Right renal cortex interstitium (tissue), 3 donors: ENCODE results near the gene CEP128. TPM values are rescaled to one million over a fixed set of nuclear protein-coding genes. Genes with fewer than 3 reads are reported as not detected.

Experiments used
- DNase-seq, 3 donors: peaks; one replicate each; pipeline ENCODE4 v3.0.0-alpha.2; 2013; ENCODE audit warnings: low read depth in 3 of 3, low spot score in 2 of 3
- polyA plus RNA-seq, 3 donors: library from polyadenylated mRNA; unstranded; fragments of 120-200 nt; gene quantifications; one replicate each; pipeline ENCODE4 v1.2.1, GENCODE V29; 2013; ENCODE audit not compliant: insufficient read length in 3 of 3

CEP128 gene
- 1 to 10 TPM; 5.8 to 6.6 (median 6.3) TPM for polyA plus RNA-seq

DNA sequence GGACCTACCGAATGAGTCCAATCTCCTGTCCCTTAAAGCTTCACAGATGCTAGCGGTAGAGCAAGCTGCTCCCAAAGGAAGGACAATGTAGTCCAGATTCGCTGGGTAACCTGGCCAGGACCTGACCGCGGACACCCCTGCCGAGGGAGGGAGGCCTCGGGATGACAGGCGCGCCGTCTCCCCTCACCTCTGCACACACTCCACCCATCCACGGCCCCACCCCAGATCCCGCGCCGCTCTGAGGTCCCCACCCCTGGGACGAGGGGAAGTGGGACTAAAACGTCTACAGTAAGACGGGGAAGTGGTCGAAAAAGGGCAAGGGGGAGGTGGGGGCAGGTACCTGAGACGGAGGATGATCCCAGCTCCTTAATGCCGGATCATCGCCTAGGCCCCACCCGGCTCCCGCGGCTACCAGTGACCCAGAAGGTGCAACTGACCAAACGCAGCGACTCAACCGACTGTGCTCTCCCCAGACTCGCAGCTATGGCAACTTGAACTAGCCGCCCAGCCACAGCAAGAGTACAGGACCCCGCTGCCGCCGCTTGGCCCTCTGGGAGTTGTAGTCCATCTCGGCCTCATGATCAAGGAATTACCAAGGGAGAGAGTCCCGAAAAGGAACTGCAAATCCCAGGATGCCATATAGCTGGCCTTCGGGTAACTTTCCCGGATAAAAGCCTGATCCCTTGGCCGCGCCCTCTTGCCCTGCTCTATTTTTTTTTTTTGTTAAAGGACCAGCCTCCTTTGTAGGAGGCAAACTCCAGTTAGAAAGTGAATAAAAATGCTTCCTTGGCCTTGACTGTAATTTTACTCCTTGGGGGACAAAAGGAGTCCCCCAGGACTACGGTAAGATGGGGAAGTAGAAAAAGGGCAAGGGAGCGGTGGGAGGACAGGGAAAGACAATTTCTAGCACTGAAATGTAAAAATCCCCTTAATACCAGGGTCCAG is at the start of gene CEP128:
TSS of gene CEP128 (minus strand) at position 498 of the 945 bp plus-strand sequence.
- peak; percentile 92 to 97 (median 93) for DNase-seq

GRCh38 chr14:80988735-80989429 is 47.3 kb upstream of the CEP128 start:
- DNase-seq: no peak

GRCh38 chr14:80988192-80988591 is 46.7 kb upstream of the CEP128 start:
- no peak for DNase-seq

GRCh38 chr14:80987235-80988032 is 45.9 kb upstream of the CEP128 start:
- DNase-seq: peak; percentile 39 to 57 (median 50)

GRCh38 chr14:80982711-80983110 is 41.2 kb upstream of the CEP128 start:
- DNase-seq: no peak

GRCh38 chr14:80981673-80982072 is 40.1 kb upstream of the CEP128 start:
- DNase-seq: no peak

DNA sequence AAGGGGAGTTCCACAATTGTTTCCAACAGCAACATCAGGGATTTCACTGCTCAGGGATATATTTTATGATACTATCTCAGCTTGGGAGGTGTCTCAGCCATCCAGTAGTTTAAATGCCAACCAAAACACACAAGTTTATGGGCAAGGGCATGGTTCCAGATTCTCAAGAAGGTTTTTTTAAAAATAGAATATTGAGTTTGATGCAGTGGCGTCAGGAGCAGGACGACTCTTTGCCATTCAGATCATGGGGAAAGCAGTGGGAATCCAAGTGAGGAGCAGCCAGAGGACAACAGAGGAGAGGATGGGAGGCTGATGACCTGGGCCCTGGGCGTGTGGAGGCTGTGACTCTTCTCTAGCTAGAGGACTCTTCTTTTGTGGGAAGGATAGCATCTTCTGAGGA is 39.6 kb upstream of the CEP128 start:
- DNase-seq: no peak

DNA sequence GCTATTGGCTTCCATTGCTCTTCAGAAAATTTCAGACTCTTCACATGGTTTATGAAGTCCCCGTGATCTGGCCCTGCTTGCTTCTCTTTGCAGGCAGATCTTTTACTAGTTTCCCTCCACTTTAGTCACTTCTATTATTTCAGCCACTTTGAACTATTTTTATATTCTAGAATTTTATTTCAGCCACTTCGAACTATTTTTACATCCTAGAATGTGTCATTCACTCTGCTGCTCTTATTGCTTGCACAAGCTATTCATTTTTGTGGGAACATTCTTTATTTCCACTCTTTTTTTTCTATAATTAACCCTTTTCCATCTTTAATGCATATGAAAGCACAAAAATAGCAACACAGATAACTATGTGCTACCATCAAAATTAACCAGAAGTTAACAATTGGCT is 38.4 kb upstream of the CEP128 start:
- DNase-seq: no peak

DNA sequence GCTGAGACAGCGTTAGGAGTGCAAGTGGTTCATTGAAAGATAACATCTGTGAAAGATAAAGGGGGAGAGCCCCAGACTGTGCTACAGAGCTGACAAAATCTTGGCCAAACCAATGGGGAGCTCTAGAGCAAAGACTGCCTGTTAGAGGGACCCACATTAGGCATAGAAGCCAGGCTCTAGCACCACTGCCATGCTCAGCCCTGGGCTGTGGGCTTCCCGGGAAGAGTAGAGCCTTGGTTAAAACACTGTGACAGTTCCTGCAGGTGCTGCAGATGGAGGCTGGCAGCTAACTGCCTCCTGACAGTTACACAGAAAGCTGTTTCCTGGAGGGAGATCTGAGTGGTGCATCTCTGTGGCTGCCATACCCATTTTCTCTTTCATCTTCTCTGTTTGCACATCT is 36.9 kb upstream of the CEP128 start:
- no peak for DNase-seq

DNA sequence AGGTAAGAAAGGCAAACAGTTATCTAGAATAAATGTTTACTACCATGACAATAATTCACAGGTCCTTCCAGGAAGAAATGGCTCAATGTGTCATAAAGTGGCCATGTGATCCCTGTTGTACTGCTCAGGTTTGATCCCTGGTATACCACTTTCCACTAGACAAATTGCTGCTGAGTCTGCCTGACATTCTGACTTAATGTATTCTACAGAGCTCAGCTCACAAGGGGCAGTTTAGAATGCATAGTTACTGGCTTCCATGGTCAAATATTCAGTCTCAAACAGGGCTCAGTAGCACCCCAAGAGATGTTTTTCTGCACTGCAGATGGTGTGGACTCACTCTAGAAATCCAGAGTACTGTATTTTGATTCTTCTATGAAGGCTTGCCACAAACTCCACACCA is 35.7 kb upstream of the CEP128 start:
- DNase-seq: no peak

- no peak for DNase-seq
Observed at GRCh38 chr14:80974679-80975078, 33.1 kb upstream of the CEP128 start.

DNA sequence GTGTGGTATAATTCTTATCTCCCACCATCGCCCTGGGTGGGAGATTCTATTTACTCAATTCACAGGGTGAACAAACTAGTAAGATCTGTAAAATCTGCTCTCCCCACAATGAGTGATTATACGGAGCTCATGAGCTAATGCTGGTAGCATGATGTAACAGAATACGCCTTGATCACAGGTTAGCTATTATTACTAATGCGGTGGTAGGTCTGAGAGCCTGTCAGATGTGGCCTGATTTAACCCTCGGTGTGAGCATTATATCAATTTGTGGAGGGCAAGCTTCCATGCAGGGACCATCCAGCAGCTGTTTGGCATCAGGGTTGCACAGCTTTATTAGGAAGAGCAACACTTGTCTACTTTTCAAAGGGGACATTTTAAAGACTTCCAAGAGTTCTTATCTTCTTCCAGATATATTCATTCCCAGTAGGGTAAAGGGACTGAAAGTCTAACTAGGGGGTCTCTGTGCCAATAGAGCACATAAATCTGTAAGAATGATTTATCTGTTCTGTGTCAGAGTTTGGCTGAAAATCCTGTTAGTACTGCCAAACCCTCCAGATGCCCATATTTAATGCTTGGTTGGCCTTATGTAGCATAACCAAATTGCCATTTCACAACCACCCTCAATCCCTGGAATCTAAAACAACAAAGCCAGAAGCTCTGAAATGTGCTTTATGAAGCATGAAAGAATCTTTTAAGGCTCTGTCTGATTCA is 32.5 kb upstream of the CEP128 start:
- DNase-seq: no peak

- DNase-seq: no peak
Observed at GRCh38 chr14:80965037-80965436, 23.5 kb upstream of the CEP128 start.

DNA sequence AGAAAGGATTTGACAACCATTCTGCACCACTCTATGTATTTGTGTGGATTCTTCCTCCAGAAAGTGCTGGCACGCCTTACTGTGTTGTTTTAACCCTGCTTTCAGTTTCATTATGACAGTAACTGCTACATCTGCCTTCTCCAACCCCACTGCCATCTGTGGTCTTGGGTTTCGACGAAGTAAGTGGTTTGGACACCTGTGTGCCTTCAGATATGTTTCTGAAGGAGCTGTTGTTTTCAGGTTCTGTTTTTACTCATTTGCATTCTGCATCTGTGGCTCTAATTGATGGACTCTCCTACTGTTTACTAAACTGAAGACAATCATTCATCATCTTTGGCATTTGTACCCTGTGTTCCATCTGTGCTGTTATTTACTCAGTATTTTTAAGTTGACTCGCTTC is 18.0 kb upstream of the CEP128 start:
- DNase-seq: no peak

DNA sequence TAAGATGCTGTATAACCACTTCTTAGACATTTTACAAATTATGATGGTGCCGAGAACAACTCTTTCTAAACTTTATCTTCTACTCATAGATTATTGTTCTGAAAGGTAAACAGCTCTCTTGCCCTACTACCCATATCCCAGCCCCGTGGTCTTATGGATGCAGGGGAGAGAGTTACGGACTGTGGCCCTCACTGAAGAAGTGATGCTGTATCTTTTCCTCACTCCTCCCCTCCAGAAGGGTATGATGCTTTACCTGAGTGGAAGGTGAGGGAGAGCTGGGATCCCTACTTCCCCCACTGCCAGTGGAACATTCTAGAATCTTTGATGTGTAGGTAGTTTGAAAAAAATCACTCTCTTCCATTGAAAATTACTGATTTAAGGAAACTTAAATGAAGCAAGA is 17.4 kb upstream of the CEP128 start:
- DNase-seq: no peak

DNA sequence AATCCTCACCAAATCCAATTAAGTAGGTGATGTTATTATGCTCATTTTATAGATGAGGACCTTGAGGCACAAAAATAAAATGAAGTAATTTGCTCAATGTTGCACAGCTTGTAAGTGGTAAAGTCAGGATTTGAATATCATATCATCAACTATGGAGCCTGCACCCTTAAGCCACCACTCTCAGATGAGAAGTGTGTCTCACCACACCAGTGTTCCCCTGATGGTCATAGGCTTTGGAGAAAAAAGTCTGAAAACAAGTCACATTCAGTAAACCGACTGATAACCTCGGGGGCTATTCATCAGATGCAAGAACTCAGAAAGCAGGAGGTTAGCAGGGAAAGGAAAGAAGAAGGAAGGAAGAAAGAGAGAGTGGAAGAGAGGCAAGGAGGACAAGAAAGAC is 16.7 kb upstream of the CEP128 start:
- DNase-seq: no peak

DNA sequence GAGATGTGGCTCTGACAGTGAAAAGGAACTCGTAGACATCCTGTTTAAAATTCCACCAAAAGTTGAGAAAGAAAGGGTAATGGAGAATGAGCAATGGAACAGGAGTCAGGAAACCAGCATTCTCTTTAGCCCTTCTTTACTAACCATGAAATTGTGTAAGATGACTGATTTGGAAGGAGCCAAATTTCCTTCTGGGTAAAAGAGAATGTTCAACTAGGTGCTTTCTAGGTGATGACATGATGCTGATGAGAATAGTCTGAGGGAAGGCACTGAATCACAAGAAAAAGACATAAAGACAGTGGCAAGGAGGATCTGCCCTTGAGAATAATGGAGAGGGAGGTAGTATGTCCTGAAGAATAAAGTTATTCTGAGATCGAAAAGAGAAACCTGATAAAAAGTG is 16.1 kb upstream of the CEP128 start:
- no peak for DNase-seq

- no peak for DNase-seq
Observed at GRCh38 chr14:80956922-80957321, 15.4 kb upstream of the CEP128 start.

DNA sequence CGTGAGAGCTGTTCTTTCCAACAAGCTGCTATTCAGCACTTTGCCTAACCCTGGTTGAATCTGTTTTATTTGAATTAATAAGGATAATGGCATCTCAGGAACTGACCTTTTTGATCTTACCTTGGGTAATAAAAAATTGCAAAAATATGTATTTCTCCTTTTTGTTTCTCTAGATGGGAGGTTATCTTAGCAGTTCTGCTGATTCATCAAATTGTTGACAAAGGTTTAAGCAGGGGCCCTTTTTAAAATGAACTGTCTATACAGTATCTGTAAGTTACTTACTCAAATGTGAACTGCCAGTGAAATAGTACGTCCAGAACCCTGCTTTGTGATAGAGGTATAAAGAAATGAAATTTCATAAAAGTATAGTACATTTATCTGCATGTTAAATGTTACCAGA is 14.6 kb upstream of the CEP128 start:
- no peak for DNase-seq

- no peak for DNase-seq
Observed at GRCh38 chr14:80955416-80955941, 13.9 kb upstream of the CEP128 start, which contains the start of gene TSHR. Gene TSHR (plus strand): TSS chr14:80955621. CDS start chr14:80955681, 60 bp downstream.
